ENCODE measurements around the gene HILPDA. TPM values are rescaled to one million over a fixed set of nuclear protein-coding genes. Genes with fewer than 3 reads are reported as not detected.

Gene HILPDA
- total RNA-seq, 1 donor from 2014 or later = 17.0 TPM

DNA sequence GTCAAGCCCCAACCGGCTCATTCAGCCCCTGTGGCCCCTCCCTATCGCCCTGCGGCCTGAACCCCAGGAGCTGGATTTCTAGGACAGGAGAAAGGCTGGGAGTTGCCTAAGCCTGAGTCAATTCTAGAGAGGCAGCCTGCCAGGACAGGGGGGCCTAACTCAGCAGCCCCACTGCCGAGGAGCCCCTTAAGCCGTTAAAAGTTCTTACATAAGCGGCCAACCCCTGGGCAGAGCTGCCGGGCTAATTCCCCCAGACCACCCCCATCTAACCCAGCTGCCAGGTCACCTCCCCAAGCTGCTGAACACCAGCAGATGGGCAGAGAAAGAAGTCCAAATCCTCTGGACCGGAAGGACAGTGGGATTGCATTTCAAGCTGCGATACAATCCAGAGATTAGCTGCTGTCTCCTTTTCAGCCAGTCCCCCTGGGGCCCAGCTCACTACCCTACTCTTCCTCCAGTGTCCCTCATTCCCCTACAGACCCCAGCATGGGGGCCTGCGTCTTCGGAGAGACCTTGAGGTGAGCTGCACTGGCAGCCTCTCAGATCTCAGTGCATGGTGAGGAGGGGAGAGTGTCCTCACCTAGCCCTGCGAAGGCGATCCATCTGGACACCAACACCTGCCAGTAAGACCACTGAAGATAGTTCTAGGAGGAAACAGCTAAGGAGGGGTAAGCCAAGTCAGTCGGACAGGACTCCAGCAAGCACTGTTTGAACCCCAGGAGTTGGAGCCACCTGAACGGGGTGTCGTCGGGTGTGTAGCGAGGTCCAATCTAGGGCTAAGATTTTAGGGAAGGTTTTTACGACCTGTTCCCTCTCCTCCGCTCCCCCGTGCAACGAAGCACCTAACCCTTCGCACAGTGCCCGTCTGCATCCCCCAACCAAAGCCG lies 46.7 kb upstream of the HILPDA start:
- ChIA-PET POLR2A (interaction anchor here (0.7 to 4.7 kb wide), 3 partner anchors 10 to 65 kb away, joined by 3 to 17 read pairs (median 4); partner anchors contain the start of genes HILPDA and RBM28), CTCF (interaction anchor here (1.5 to 4.9 kb wide), 4 partner anchors 10 to 51 kb away, joined by 4 to 38 read pairs (median 6); no protein-coding TSS in a partner anchor)
- no peaks in the 10 kb centered on the region for H3K9me3 Mint-ChIP-seq
- H3K4me3 Mint-ChIP-seq = peak overlapping the region; percentile 81
- H3K4me1 Mint-ChIP-seq = peaks cover 46% of the 10 kb centered on the region
- H3K27me3 Mint-ChIP-seq = no peaks in the 10 kb centered on the region
- intact Hi-C loops (cut with micrococcal nuclease) = loop anchor here (1.0 to 10.0 kb wide), 6 partner anchors 18 to 813 kb away; partner anchors contain the start of genes ATP6V1F, HILPDA and RBM28
- DNase-seq = no peak
- no peaks in the 10 kb centered on the region for H3K36me3 Mint-ChIP-seq (ENCODE audit: low read depth)
- no peak for ATAC-seq (ENCODE audit: low read depth)
- H3K27ac Mint-ChIP-seq = peak overlapping the region; percentile 71
- TF ChIP-seq, protein P1, sequence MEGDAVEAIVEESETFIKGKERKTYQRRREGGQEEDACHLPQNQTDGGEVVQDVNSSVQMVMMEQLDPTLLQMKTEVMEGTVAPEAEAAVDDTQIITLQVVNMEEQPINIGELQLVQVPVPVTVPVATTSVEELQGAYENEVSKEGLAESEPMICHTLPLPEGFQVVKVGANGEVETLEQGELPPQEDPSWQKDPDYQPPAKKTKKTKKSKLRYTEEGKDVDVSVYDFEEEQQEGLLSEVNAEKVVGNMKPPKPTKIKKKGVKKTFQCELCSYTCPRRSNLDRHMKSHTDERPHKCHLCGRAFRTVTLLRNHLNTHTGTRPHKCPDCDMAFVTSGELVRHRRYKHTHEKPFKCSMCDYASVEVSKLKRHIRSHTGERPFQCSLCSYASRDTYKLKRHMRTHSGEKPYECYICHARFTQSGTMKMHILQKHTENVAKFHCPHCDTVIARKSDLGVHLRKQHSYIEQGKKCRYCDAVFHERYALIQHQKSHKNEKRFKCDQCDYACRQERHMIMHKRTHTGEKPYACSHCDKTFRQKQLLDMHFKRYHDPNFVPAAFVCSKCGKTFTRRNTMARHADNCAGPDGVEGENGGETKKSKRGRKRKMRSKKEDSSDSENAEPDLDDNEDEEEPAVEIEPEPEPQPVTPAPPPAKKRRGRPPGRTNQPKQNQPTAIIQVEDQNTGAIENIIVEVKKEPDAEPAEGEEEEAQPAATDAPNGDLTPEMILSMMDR (IDR thresholded peaks at IDR 0.05) = no peak

DNA sequence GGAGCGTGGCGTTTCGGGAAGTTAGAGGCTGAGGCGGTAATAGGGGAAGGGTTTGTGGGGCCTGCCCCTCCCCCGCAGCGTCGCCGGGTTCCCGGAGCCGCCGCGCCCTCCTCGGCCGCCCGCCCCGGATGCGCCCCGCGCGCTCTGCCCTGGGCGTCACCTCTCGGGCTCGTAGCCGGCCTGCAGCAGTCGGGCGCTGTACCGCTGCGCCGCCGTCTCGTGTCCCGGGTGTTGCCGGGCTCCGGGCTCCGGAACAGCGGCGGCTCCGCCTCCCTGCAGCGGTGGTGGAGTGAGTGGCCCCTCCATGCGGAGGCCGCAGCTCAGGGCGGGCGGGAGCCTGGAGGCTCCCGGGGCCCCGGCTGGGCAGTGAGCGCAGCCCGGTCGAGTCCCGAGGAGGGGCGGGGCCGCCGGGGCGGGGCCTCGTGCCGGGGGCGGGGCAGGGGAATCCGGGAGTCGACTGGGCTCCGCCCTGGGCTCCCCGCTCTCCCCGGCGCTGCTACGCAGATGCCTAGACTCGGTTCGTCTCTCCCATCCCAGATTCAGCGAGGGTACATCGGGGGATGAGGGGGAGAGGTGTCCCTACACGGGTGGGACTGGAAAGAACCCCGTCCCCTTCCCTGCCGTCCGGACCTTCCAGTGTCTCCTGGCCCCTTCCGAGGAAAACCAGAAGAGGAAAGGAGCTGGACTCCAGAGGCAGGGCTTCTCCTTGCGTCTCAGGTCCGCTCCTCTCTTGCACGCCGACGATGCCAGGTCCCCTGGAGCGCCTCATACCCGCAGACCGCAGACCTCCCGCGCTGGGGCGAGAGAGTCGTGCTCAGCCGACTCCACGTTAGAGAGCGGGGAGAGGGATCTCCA lies 45.9 kb upstream of the HILPDA start, which contains the start of gene IMPDH1:
Gene IMPDH1 (minus strand): TSS at position 387 of the 855 bp plus-strand sequence. CDS start 81 bp downstream, at position 306.
- POLR2A ChIA-PET = interaction anchor here (1.3 to 4.7 kb wide), 3 partner anchors 35 to 66 kb away, joined by 3 to 17 read pairs (median 4); partner anchors contain the start of genes HILPDA and RBM28

DNA sequence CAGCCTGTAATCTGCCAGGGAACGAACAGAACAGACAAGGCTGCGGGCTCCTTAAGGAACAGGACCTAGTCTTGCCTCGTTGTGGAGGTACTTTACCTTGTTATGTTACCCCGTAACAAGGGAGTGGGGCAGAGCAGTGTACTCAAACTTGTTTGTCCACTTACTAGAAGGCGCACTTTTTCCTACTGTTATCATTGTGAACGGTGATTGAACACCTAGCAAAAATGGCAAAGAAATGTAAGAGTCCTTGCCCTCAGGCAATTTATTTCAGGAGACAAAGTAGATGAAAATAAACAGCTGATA lies 45.3 kb upstream of the HILPDA start:
- no peaks in the 10 kb centered on the region for H3K36me3 Mint-ChIP-seq (ENCODE audit: low read depth)
- POLR2A ChIA-PET = interaction anchor here (1.3 to 1.9 kb wide), 2 partner anchors 34 to 67 kb away, joined by 3 to 4 read pairs; partner anchors contain the start of gene RBM28

More for the DNA sequence above, 45.9 kb upstream of the HILPDA start, which contains the start of gene IMPDH1:
- TF ChIP-seq, protein P1 (IDR thresholded peaks at IDR 0.05) = no peak
- H3K9me3 Mint-ChIP-seq = no peaks in the 10 kb centered on the region
- H3K4me1 Mint-ChIP-seq = peaks cover 38% of the 10 kb centered on the region
- peak within 1 kb of the TSS; percentile 72 for H3K27ac Mint-ChIP-seq
- intact Hi-C loops (cut with micrococcal nuclease) = loop anchor here (1.0 to 10.0 kb wide), 7 partner anchors 17 to 812 kb away; partner anchors contain the start of genes ATP6V1F, CALU, HILPDA and RBM28
- CTCF ChIA-PET = interaction anchor here (0.7 to 4.9 kb wide), 4 partner anchors 17 to 51 kb away, joined by 3 to 38 read pairs (median 6); no protein-coding TSS in a partner anchor
- H3K4me3 Mint-ChIP-seq = peak within 1 kb of the TSS; percentile 91
- H3K27me3 Mint-ChIP-seq = no peaks in the 10 kb centered on the region
- ATAC-seq (ENCODE audit: low read depth) = peak; percentile 76
- DNase-seq = peak; percentile 91
- H3K36me3 Mint-ChIP-seq (ENCODE audit: low read depth) = no peaks in the 10 kb centered on the region

DNA sequence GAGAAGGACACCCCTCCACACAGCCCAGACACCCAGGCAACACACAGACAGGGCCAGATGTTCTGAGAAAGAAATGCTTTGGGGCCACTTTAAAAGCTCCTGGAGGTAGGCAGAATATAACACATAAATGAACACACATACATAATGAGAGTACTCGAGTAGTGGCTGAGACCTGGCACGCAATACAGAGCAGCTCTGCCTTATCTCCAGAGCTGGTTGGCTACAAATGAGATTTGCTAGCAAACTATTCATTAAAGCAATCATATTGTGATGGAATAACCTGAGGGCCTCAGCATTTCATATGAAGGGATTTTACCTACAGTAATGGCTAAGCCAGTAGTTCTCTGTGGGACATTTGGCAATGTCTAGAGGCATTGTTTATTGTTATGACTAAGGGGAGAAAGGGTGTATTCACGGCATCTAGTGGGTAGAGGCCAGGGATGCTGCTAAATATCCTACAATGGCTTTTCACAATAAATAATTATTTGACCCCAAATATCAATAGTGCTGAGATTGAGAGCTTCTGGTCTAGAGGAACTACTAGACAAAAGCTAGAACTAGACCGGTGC lies 40.4 kb upstream of the HILPDA start:
- Mint-ChIP-seq H3K4me1 (peaks cover 2% of the 10 kb centered on the region), H3K36me3 (ENCODE audit: low read depth) (no peaks in the 10 kb centered on the region)
- CTCF ChIA-PET = interaction anchor here (1.1 to 7.9 kb wide), 4 partner anchors 11 to 45 kb away, joined by 3 to 46 read pairs (median 22); no protein-coding TSS in a partner anchor

More for the DNA sequence above, 45.3 kb upstream of the HILPDA start:
- CTCF ChIA-PET = interaction anchor here (0.7 to 4.9 kb wide), 3 partner anchors 16 to 51 kb away, joined by 3 to 38 read pairs (median 4); no protein-coding TSS in a partner anchor
- no peak for DNase-seq
- Mint-ChIP-seq H3K27ac (peak overlapping the region; percentile 72), H3K4me3 (peak overlapping the region; percentile 91), H3K27me3 (peaks cover 4% of the 10 kb centered on the region), H3K9me3 (no peaks in the 10 kb centered on the region), H3K4me1 (peaks cover 34% of the 10 kb centered on the region)
- TF ChIP-seq, protein P1 (IDR thresholded peaks at IDR 0.05) = no peak
- no peak for ATAC-seq (ENCODE audit: low read depth)
- intact Hi-C loops (cut with micrococcal nuclease) = loop anchor here (10.0 kb wide), 1 partner anchor 324 kb away; the partner anchor contains the start of gene CALU

More for the DNA sequence above, 40.4 kb upstream of the HILPDA start:
- DNase-seq (no peak), ATAC-seq (ENCODE audit: low read depth) (no peak)
- Mint-ChIP-seq H3K4me3 (no peak overlapping the region), H3K9me3 (no peaks in the 10 kb centered on the region), H3K27ac (no peak overlapping the region), H3K27me3 (peaks cover 5% of the 10 kb centered on the region)
- POLR2A ChIA-PET = no interaction called here
- intact Hi-C loops (cut with micrococcal nuclease) = loop anchor here (10.0 kb wide), 1 partner anchor 320 kb away; the partner anchor contains the start of gene CALU
- TF ChIP-seq, protein P1 (IDR thresholded peaks at IDR 0.05) = no peak

All from activated B cell treated with CpG ODN at 0.5 μM for 24 hours (primary cell).